IMR-90 (cell line): ENCODE measurements around the gene SLC6A12. TPM values are rescaled to one million over a fixed set of nuclear protein-coding genes. Genes with fewer than 3 reads are reported as not detected.

Experiments
- ATAC-seq: fragments of 200-7000 bp; cut with Tn5 transposase; 2 replicates; pipeline ENCODE4 v1.9.1; 2020; ENCODE audit warnings: low read depth, mild to moderate bottlenecking, moderate library complexity
- BruUV-seq: library from RNA; stranded (reverse); fragments of 400-500 nt; replicated peaks from 2 replicates; lab custom pipeline; 2021; lab: Mats Ljungman, UMichigan
- CTCF ChIA-PET: fragments of 300-600 bp; formaldehyde crosslinking; extraction: SDS; loops from one replicate; lab custom pipeline; 2021; ENCODE audit warnings: antibody characterized with exemption; lab: Yijun Ruan, JAX
- POLR2A ChIA-PET: fragments of 300-600 bp; sonication (Branson Sonifier 250); formaldehyde crosslinking; loops from one replicate; lab custom pipeline; 2022; ENCODE audit warnings: antibody characterized with exemption; ENCODE audit not compliant: unreplicated experiment; lab: Charles Lee
- DNase-seq: peaks from one replicate; pipeline ENCODE4 v3.0.0; 2013
- H2AFZ ChIP-seq: replicated peaks from 2 replicates; pipeline ENCODE3; 2013; ENCODE audit warnings: low read length, mild to moderate bottlenecking; ENCODE audit not compliant: poor library complexity
- H2AK5ac ChIP-seq: 2 replicates; pipeline ENCODE4 v1.6.1; 2013; ENCODE audit warnings: low read depth, low read length, inconsistent platforms
- H2AK9ac ChIP-seq: replicated peaks from 2 replicates; pipeline ENCODE3; 2013; ENCODE audit warnings: mild to moderate bottlenecking, low read depth, low read length, moderate library complexity; ENCODE audit not compliant: poor library complexity
- H2BK120ac ChIP-seq: 2 replicates; pipeline ENCODE4 v1.6.1; 2013; ENCODE audit warnings: low read depth, low read length, inconsistent platforms
- H2BK15ac ChIP-seq: 3 replicates; pipeline ENCODE4 v1.6.1; 2013; ENCODE audit warnings: low read depth, low read length, inconsistent platforms
- H2BK20ac ChIP-seq: 2 replicates; pipeline ENCODE4 v1.6.1; 2013; ENCODE audit warnings: low read depth, mild to moderate bottlenecking, inconsistent platforms, low read length, moderate library complexity
- H2BK5ac ChIP-seq: 2 replicates; pipeline ENCODE4 v1.6.1; 2013; ENCODE audit warnings: mild to moderate bottlenecking, low read depth, low read length, inconsistent platforms; ENCODE audit not compliant: poor library complexity, severe bottlenecking
- H3K14ac ChIP-seq: replicated peaks from 2 replicates; pipeline ENCODE4 v1.6.1; 2013; ENCODE audit warnings: low read depth, low read length, inconsistent platforms
- H3K18ac ChIP-seq: 2 replicates; pipeline ENCODE4 v1.6.1; 2013; ENCODE audit warnings: low read depth, low read length, control low read depth
- H3K23ac ChIP-seq: 2 replicates; pipeline ENCODE4 v1.6.1; 2013; ENCODE audit warnings: low read depth, low read length, inconsistent platforms
- H3K27ac ChIP-seq: 2 replicates; pipeline ENCODE4 v1.5.1; 2013; ENCODE audit warnings: mild to moderate bottlenecking, control low read depth, low read length; ENCODE audit not compliant: insufficient read depth
- H3K27me3 ChIP-seq: 2 replicates; pipeline ENCODE4 v1.6.1; 2013; ENCODE audit warnings: low read length; ENCODE audit not compliant: control insufficient read depth, insufficient read depth
- H3K36me3 ChIP-seq: 2 replicates; pipeline ENCODE4 v1.6.1; 2013; ENCODE audit warnings: low read length, mixed read lengths; ENCODE audit not compliant: control insufficient read depth, insufficient read depth
- H3K4ac ChIP-seq: 2 replicates; pipeline ENCODE4 v1.6.1; 2013; ENCODE audit warnings: low read depth, low read length, inconsistent platforms
- H3K4me1 ChIP-seq: 2 replicates; pipeline ENCODE4 v1.6.1; 2013; ENCODE audit warnings: low read length, mixed read lengths; ENCODE audit not compliant: control insufficient read depth, insufficient read depth
- H3K4me2 ChIP-seq: 2 replicates; pipeline ENCODE4 v1.6.1; 2013; ENCODE audit warnings: low read depth, mild to moderate bottlenecking, control low read depth, low read length, moderate library complexity
- H3K4me3 ChIP-seq: 2 replicates; pipeline ENCODE4 v1.5.1; 2013; ENCODE audit warnings: low read depth, mild to moderate bottlenecking, control low read depth, low read length, moderate library complexity; ENCODE audit not compliant: insufficient read depth
- H3K56ac ChIP-seq: 2 replicates; pipeline ENCODE4 v1.6.1; 2013; ENCODE audit warnings: low read length, inconsistent platforms; ENCODE audit not compliant: insufficient read depth; ENCODE audit errors: extremely low read depth
- H3K79me1 ChIP-seq, 2 experiments: 2 replicates each; pipeline ENCODE4 v1.6.1; 2013; ENCODE audit warnings: low read length in 2 of 2, inconsistent platforms in 1 of 2, low read depth in 1 of 2
- H3K9ac ChIP-seq: 2 replicates; pipeline ENCODE4 v1.6.1; 2013; ENCODE audit warnings: low read depth, low read length, control low read depth
- H3K9me1 ChIP-seq: 2 replicates; pipeline ENCODE4 v1.6.1; 2013; ENCODE audit warnings: low read length, inconsistent platforms; ENCODE audit not compliant: insufficient read depth
- H3K9me3 ChIP-seq: 2 replicates; pipeline ENCODE4 v1.6.1; 2013; ENCODE audit warnings: low read length; ENCODE audit not compliant: control insufficient read depth, insufficient read depth
- H4K20me1 ChIP-seq: 2 replicates; pipeline ENCODE4 v1.6.1; 2013; ENCODE audit warnings: low read length, inconsistent platforms; ENCODE audit not compliant: insufficient read depth
- H4K5ac ChIP-seq: 2 replicates; pipeline ENCODE4 v1.6.1; 2013; ENCODE audit warnings: mild to moderate bottlenecking, low read depth, low read length, control low read depth
- H4K8ac ChIP-seq, 2 experiments: 2 replicates each; pipeline ENCODE4 v1.6.1; 2013; ENCODE audit warnings: low read depth in 2 of 2, low read length in 2 of 2, control low read depth in 1 of 2, inconsistent platforms in 1 of 2
- H4K91ac ChIP-seq: 2 replicates; pipeline ENCODE4 v1.6.1; 2013; ENCODE audit warnings: low read depth, low read length, inconsistent platforms; ENCODE audit not compliant: insufficient read depth
- BHLHE40 ChIP-seq: fragments of 150-350 bp; IDR thresholded peaks from 2 replicates; pipeline ENCODE4 v1.6.1; 2016; ENCODE audit warnings: mild to moderate bottlenecking, low read depth, low read length
- CEBPB ChIP-seq: IDR thresholded peaks from 2 replicates; pipeline ENCODE4 v1.6.1; 2012; ENCODE audit warnings: low read depth, low read length, improper control_type of control experiment
- CTCF ChIP-seq: conservative IDR thresholded peaks from 2 replicates; pipeline ENCODE4 v1.5.1; 2012; ENCODE audit warnings: mild to moderate bottlenecking, low read depth, low read length, improper control_type of control experiment
- ELK1 ChIP-seq: fragments of 150-350 bp; IDR thresholded peaks from 2 replicates; pipeline ENCODE4 v1.6.1; 2016; ENCODE audit warnings: low read depth, mild to moderate bottlenecking, low read length, moderate library complexity, borderline replicate concordance
- FOS ChIP-seq: fragments of 150-350 bp; IDR thresholded peaks from 2 replicates; pipeline ENCODE4 v1.6.1; 2016; ENCODE audit warnings: low read depth, low read length
- MAFK ChIP-seq: IDR thresholded peaks from 2 replicates; pipeline ENCODE4 v1.6.1; 2012; ENCODE audit warnings: low read depth, low read length, improper control_type of control experiment
- MAZ ChIP-seq: IDR thresholded peaks from 2 replicates; pipeline ENCODE4 v1.6.1; 2012; ENCODE audit warnings: low read depth, mild to moderate bottlenecking, low read length, improper control_type of control experiment, moderate library complexity, borderline replicate concordance
- NFE2L2 ChIP-seq: fragments of 150-350 bp; IDR thresholded peaks from 2 replicates; pipeline ENCODE4 v1.6.1; 2016; ENCODE audit warnings: low read depth, mild to moderate bottlenecking, low read length
- POLR2A ChIP-seq: IDR thresholded peaks from 2 replicates; pipeline ENCODE4 v1.6.1; 2012; ENCODE audit warnings: mild to moderate bottlenecking, low read depth, low read length
- RAD21 ChIP-seq: IDR thresholded peaks from 2 replicates; pipeline ENCODE4 v1.6.1; 2012; ENCODE audit warnings: low read length, improper control_type of control experiment
- SMC3 ChIP-seq: fragments of 150-350 bp; IDR thresholded peaks from 2 replicates; pipeline ENCODE4 v1.6.1; 2016; ENCODE audit warnings: low read depth, mild to moderate bottlenecking, antibody characterized with exemption, low read length, moderate library complexity
- USF2 ChIP-seq: fragments of 150-350 bp; IDR thresholded peaks from 2 replicates; pipeline ENCODE4 v1.6.1; 2017; ENCODE audit warnings: mild to moderate bottlenecking, antibody characterized with exemption, low read length, low read depth
- WGBS, 2 experiments: methylation state at CpG; one replicate each; pipeline versions ENCODE4 v1.1.5 to v1.1.7; 2013; ENCODE audit warnings: missing lambda C conversion rate in 2 of 2; ENCODE audit not compliant: insufficient read length in 1 of 2; ENCODE audit errors: extremely low coverage in 2 of 2; 5-methylcytosine and 5-hydroxymethylcytosine counted together
- dilution Hi-C: fragments of 300-500 bp; cut with HindIII; formaldehyde crosslinking; loops from one replicate; pipeline ENCODE4 v1.14.3; 2018; ENCODE audit warnings: low sequenced_read_pairs; ENCODE audit not compliant: unreplicated experiment
- in situ Hi-C: fragments of 300-500 bp; cut with MboI; formaldehyde crosslinking; loops from 3 replicates; pipeline ENCODE4 v1.14.3; 2019; ENCODE audit warnings: low sequenced_read_pairs, inconsistent platforms, mixed read lengths
- intact Hi-C: fragments of 100-400 bp; cut with micrococcal nuclease; formaldehyde crosslinking; loops from 2 replicates; pipeline ENCODE4 v1.10.0; 2022
- polyA plus RNA-seq, 3 experiments: library from polyadenylated mRNA; depleted of rRNA; stranded (reverse); fragments of >200 nt; gene quantifications; 2 replicates each; pipeline ENCODE4 v1.2.3, GENCODE V29; 2012; ENCODE audit warnings: low replicate concordance in 1 of 3
- total RNA-seq: library from RNA; depleted of rRNA; stranded (reverse); fragments of >200 nt; gene quantifications from 2 replicates; pipeline ENCODE4 v1.2.3, GENCODE V29; 2012

Gene SLC6A12
- total and polyA plus RNA-seq, 2 of the 4 experiments (the other 2 are of a cell fraction): not detected

- in situ Hi-C loops: no loop called here
Measured at GRCh38 chr12:163406-163986, 50.5 kb downstream of the SLC6A12 start.

More at GRCh38 chr12:163406-163986, 50.5 kb downstream of the SLC6A12 start:
- H3K36me3 ChIP-seq: no peaks in the 10 kb centered on the region
- no peak overlapping the region for H3K27ac ChIP-seq
- intact Hi-C loops (no loop called here), dilution Hi-C loops (no loop called here)
- no peak for DNase-seq
- ATAC-seq: no peak
- H3K9me1 ChIP-seq: no peaks in the 10 kb centered on the region
- no peak overlapping the region for H3K18ac ChIP-seq
- H3K79me1 ChIP-seq: no peaks in the 10 kb centered on the region
- no peak overlapping the region for H2AFZ ChIP-seq
- no peak overlapping the region for H4K8ac ChIP-seq
- no peak overlapping the region for H3K9ac ChIP-seq
- no peaks in the 10 kb centered on the region for H3K9me3 ChIP-seq
- H3K23ac ChIP-seq: no peak overlapping the region
- H4K20me1 ChIP-seq: no peaks in the 10 kb centered on the region
- no TSS peak for BruUV-seq
- no peak overlapping the region for H2BK120ac ChIP-seq
- H2BK15ac ChIP-seq: no peak overlapping the region
- POLR2A ChIA-PET: no interaction called here
- H3K14ac ChIP-seq: no peak overlapping the region
- no peak overlapping the region for H3K56ac ChIP-seq
- no peak overlapping the region for H2BK20ac ChIP-seq
- H3K4me1 ChIP-seq: peaks cover under 1% of the 10 kb centered on the region; the same call in 1 of the 2 replicates
- no peak overlapping the region for H4K91ac ChIP-seq
- CTCF ChIA-PET: no interaction called here
- H3K27me3 ChIP-seq: peaks cover 36% of the 10 kb centered on the region
- TF ChIP-seq SMC3: no peak
- TF ChIP-seq ELK1: no peak
- TF ChIP-seq NFE2L2: no peak
- TF ChIP-seq CTCF: no peak
- no peak for TF ChIP-seq POLR2A
- no peak for TF ChIP-seq MAZ
- TF ChIP-seq MAFK: no peak
- TF ChIP-seq CEBPB: no peak
- no peak for TF ChIP-seq FOS
- no peak for TF ChIP-seq BHLHE40
- TF ChIP-seq RAD21: no peak
- TF ChIP-seq USF2: no peak
- no peak overlapping the region for H3K4me3 ChIP-seq
- H4K5ac ChIP-seq: no peak overlapping the region
- H3K4me2 ChIP-seq: no peak overlapping the region
- no peak overlapping the region for H2AK5ac ChIP-seq
- no peak overlapping the region for H2BK5ac ChIP-seq
- no peak overlapping the region for H3K4ac ChIP-seq
- 91% methylated on average over 19 of the region's 26 CpGs; no CpG with 5 or more reads in 1 of the 2 experiments for WGBS, 2 experiments
- no peak overlapping the region for H2AK9ac ChIP-seq
